ENCODE results near the gene ZFYVE28.

- TF ChIP-seq CTCF (IDR thresholded peaks at IDR 0.05): no peak
- TF ChIP-seq POLR2A (IDR thresholded peaks at IDR 0.05): no peak
- no peak for TF ChIP-seq EP300 (IDR thresholded peaks at IDR 0.05)
Observed at GRCh38 chr4:2324891-2325290, 93.6 kb downstream of the ZFYVE28 start.

Data from ovary (tissue), 3 donors.